Hepatocyte (in vitro differentiated cells): ENCODE measurements around the gene STRN.

Source experiments
- CTCF ChIP-seq: fragments of 200-600 bp; sonication (generic); IDR thresholded peaks from 2 replicates; pipeline ENCODE4 v1.5.1; 2016; ENCODE audit warnings: antibody characterized with exemption, mild to moderate bottlenecking; ENCODE audit not compliant: poor library complexity
- EZH2 ChIP-seq: fragments of 200-600 bp; sonication (generic); IDR thresholded peaks from 2 replicates; pipeline ENCODE4 v1.6.1; 2016; ENCODE audit warnings: antibody characterized with exemption, mild to moderate bottlenecking, borderline replicate concordance
- EZH2phosphoT487 ChIP-seq: fragments of 200-600 bp; sonication (generic); IDR thresholded peaks from one replicate; pipeline ENCODE4 v1.6.1; 2018; ENCODE audit warnings: antibody characterized with exemption, mild to moderate bottlenecking, low read depth, moderate library complexity; ENCODE audit not compliant: unreplicated experiment, severe bottlenecking

- TF ChIP-seq CTCF (no peak), EZH2 (no peak), EZH2phosphoT487 (no peak)
These were observed 60.1 kb downstream of the STRN start for GRCh38 chr2:36906277-36906676.
